Transverse colon (tissue), 4 donors: ENCODE results near the gene NUPR1.

Experiments
- CTCF ChIP-seq, 5 experiments: fragments of 200-600 bp in 3 of 5; fragments of 450-650 bp in 2 of 5; sonication (generic) in 3 of 5; IDR thresholded peaks; 1 replicate in 2 of 5; 2 replicates in 3 of 5; pipeline ENCODE4 v1.5.1; 2016 to 2017; ENCODE audit warnings: antibody characterized with exemption in 5 of 5, inconsistent platforms in 3 of 5, mild to moderate bottlenecking in 2 of 5, moderate library complexity in 1 of 5
- EP300 ChIP-seq: sonication (generic); formaldehyde crosslinking; IDR thresholded peaks from one replicate; pipeline ENCODE4 v1.6.1; 2017; ENCODE audit warnings: antibody characterized with exemption, low read depth
- POLR2A ChIP-seq: fragments of 450-650 bp; IDR thresholded peaks from one replicate; pipeline ENCODE4 v1.6.1; 2016; ENCODE audit warnings: antibody characterized with exemption, mild to moderate bottlenecking, moderate library complexity
- POLR2AphosphoS5 ChIP-seq, 3 donors: sonication (generic); formaldehyde crosslinking; IDR thresholded peaks; one replicate each; pipeline ENCODE4 v1.6.1; 2016; ENCODE audit warnings: antibody characterized with exemption in 3 of 3

GRCh38 chr16:28527985-28528384, 10.8 kb downstream of the NUPR1 start:
- TF ChIP-seq CTCF (IDR thresholded peaks at IDR 0.05): no peak
- TF ChIP-seq POLR2A: no peak
- no peak for TF ChIP-seq EP300
- TF ChIP-seq POLR2AphosphoS5 (IDR thresholded peaks at IDR 0.05): no peak
